Testis (tissue), 3 donors: ENCODE measurements around the gene JAML. TPM values are rescaled to one million over a fixed set of nuclear protein-coding genes. Genes with fewer than 3 reads are reported as not detected.

Source experiments
- DNase-seq: peaks from one replicate; pipeline ENCODE4 v3.0.0-alpha.2; 2019
- H3K27ac ChIP-seq, 2 donors: fragments of 200-600 bp; sonication (generic); one replicate each; pipeline ENCODE4 v1.5.1; 2019
- H3K27me3 ChIP-seq: fragments of 200-600 bp; sonication (generic); one replicate; pipeline ENCODE4 v1.5.1; 2019
- H3K36me3 ChIP-seq: fragments of 200-600 bp; sonication (generic); one replicate; pipeline ENCODE4 v1.5.1; 2017; ENCODE audit warnings: low read depth; ENCODE audit errors: missing control alignments
- H3K4me1 ChIP-seq: fragments of 200-600 bp; sonication (generic); one replicate; pipeline ENCODE4 v1.5.1; 2019
- H3K4me3 ChIP-seq, 2 donors: fragments of 200-600 bp; sonication (generic); one replicate each; pipeline ENCODE4 v1.5.1; 2017 to 2019
- H3K9me3 ChIP-seq: fragments of 200-600 bp; sonication (generic); one replicate; pipeline ENCODE4 v1.5.1; 2017
- CTCF ChIP-seq, 3 experiments: fragments of 450-650 bp in 2 of 3; fragments of 200-600 bp in 1 of 3; sonication (generic) in 1 of 3; IDR thresholded peaks; one replicate each; pipeline ENCODE4 v1.5.1; 2016 to 2019; ENCODE audit warnings: antibody characterized with exemption in 3 of 3, mild to moderate bottlenecking in 2 of 3, moderate library complexity in 1 of 3
- POLR2A ChIP-seq: fragments of 450-650 bp; IDR thresholded peaks from one replicate; pipeline ENCODE4 v1.6.1; 2017; ENCODE audit warnings: antibody characterized with exemption, mild to moderate bottlenecking, moderate library complexity
- WGBS, 2 donors: methylation state at CpG; one replicate each; pipeline ENCODE4 v1.1.5; 2018; 5-methylcytosine and 5-hydroxymethylcytosine counted together
- intact Hi-C: fragments of 100-400 bp; cut with DNase I; formaldehyde crosslinking; loops from one replicate; pipeline ENCODE4 v1.15.1; 2023; ENCODE audit warnings: low total_unique reads
- polyA plus RNA-seq: library from polyadenylated mRNA; stranded (reverse); fragments of 350-450 nt; fragmentation: Illumina TruSeq; extraction: RNeasy Lipid Tissue Mini Kit (QIAGEN cat#74804); gene quantifications from one replicate; pipeline ENCODE4 v1.2.3, GENCODE V29; 2014; ENCODE audit warnings: low read depth, low replicate concordance; ENCODE audit not compliant: insufficient read depth
- total RNA-seq, 2 donors: library from RNA; depleted of rRNA; stranded (reverse); fragments of >200 nt; gene quantifications; one replicate each; pipeline ENCODE4 v1.2.3, GENCODE V29; 2016

Gene JAML
- total and polyA plus RNA-seq, 3 donors from 2014 or later, result 1.9 to 9.7 (median 3.5) TPM

GRCh38 chr11:118265954-118266353 is 41.1 kb upstream of the JAML start:
- H3K27ac ChIP-seq, result no peak overlapping the region

GRCh38 chr11:118264569-118265465 is 40.0 kb upstream of the JAML start:
- H3K27ac ChIP-seq, result no peak overlapping the region
- intact Hi-C loops, result no loop called here
- H3K4me3 ChIP-seq, result peak overlapping the region in 1 of 2 donors; percentile 30
- no peaks in the 10 kb centered on the region for H3K36me3 ChIP-seq
- no peak for DNase-seq
- H3K9me3 ChIP-seq, result no peaks in the 10 kb centered on the region
- peaks cover 5% of the 10 kb centered on the region for H3K4me1 ChIP-seq
- WGBS, 2 donors, result 45 to 47% methylated on average over 13 of the region's 13 CpGs
- TF ChIP-seq CTCF (IDR thresholded peaks at IDR 0.05) (no peak), POLR2A (no peak)
- no peaks in the 10 kb centered on the region for H3K27me3 ChIP-seq

More at GRCh38 chr11:118265954-118266353, 41.1 kb upstream of the JAML start:
- Histone ChIP-seq H3K9me3 (no peaks in the 10 kb centered on the region), H3K27me3 (no peaks in the 10 kb centered on the region), H3K4me3 (no peak overlapping the region), H3K36me3 (no peaks in the 10 kb centered on the region), H3K4me1 (peaks cover 5% of the 10 kb centered on the region)
- TF ChIP-seq POLR2A (no peak), CTCF (IDR thresholded peaks at IDR 0.05) (no peak)
- intact Hi-C loops, result no loop called here
- 68 to 75% methylated on average over 1 of the region's 1 CpG for WGBS, 2 donors
- no peak for DNase-seq

GRCh38 chr11:118263695-118264568 is 39.1 kb upstream of the JAML start, which contains the start of gene MPZL2:
MPZL2 (minus strand) TSS chr11:118264297; CDS start chr11:118264153, 144 bp downstream.
- no peak within 1 kb of the TSS for H3K27ac ChIP-seq
- TF ChIP-seq CTCF (IDR thresholded peaks at IDR 0.05), result no peak
- TF ChIP-seq POLR2A, result no peak
- H3K4me3 ChIP-seq, result peak within 1 kb of the TSS; percentile 15 to 30
- no peaks in the 10 kb centered on the region for H3K36me3 ChIP-seq
- DNase-seq, result peak; percentile 23
- no peaks in the 10 kb centered on the region for H3K9me3 ChIP-seq
- intact Hi-C loops, result no loop called here
- no peaks in the 10 kb centered on the region for H3K27me3 ChIP-seq
- H3K4me1 ChIP-seq, result peaks cover 5% of the 10 kb centered on the region
- WGBS, 2 donors, result 6 to 7% methylated on average over 19 of the region's 19 CpGs

- no peaks in the 10 kb centered on the region for H3K27me3 ChIP-seq
- intact Hi-C loops, result no loop called here
- no peak overlapping the region for H3K4me3 ChIP-seq
- 85 to 86% methylated on average over 4 of the region's 4 CpGs for WGBS, 2 donors
- no peak overlapping the region for H3K27ac ChIP-seq
- no peak for TF ChIP-seq CTCF (IDR thresholded peaks at IDR 0.05)
- no peak for TF ChIP-seq POLR2A
- H3K36me3 ChIP-seq, result no peaks in the 10 kb centered on the region
- H3K4me1 ChIP-seq, result peaks cover 5% of the 10 kb centered on the region
- no peaks in the 10 kb centered on the region for H3K9me3 ChIP-seq
- no peak for DNase-seq
These were observed 38.3 kb upstream of the JAML start for GRCh38 chr11:118263112-118263511.
